ENCODE data around the gene ASCL5. TPM values are rescaled to one million over a fixed set of nuclear protein-coding genes. Genes with fewer than 3 reads are reported as not detected.

ASCL5 gene
- total RNA-seq, 1 experiment from 2014 or later: not detected

- no peak for DNase-seq (ENCODE audit: low read depth)
These were observed 9.5 kb upstream of the ASCL5 start for GRCh38 chr1:201136355-201137023.

GRCh38 chr1:201134405-201134804, 7.4 kb upstream of the ASCL5 start:
- no peak for DNase-seq (ENCODE audit: low read depth)

GRCh38 chr1:201131398-201131797, 4.4 kb upstream of the ASCL5 start:
- no peak for DNase-seq (ENCODE audit: low read depth)

- no peak for DNase-seq (ENCODE audit: low read depth)
These were observed 2.0 kb upstream of the ASCL5 start for GRCh38 chr1:201128962-201129361.

GRCh38 chr1:201128476-201128875, 1.5 kb upstream of the ASCL5 start:
- no peak for DNase-seq (ENCODE audit: low read depth)

GRCh38 chr1:201127755-201128455, 921 bp upstream of the ASCL5 start:
- DNase-seq (ENCODE audit: low read depth): peak; percentile 76

GRCh38 chr1:201126463-201126831, 537 bp downstream of the ASCL5 start:
- DNase-seq (ENCODE audit: low read depth): no peak

- no peak for DNase-seq (ENCODE audit: low read depth)
These were observed 1.2 kb downstream of the ASCL5 start for GRCh38 chr1:201125800-201126199.

- DNase-seq (ENCODE audit: low read depth): no peak
These were observed 2.0 kb downstream of the ASCL5 start for GRCh38 chr1:201125019-201125418.

GRCh38 chr1:201123866-201124265, 3.1 kb downstream of the ASCL5 start:
- no peak for DNase-seq (ENCODE audit: low read depth)

- DNase-seq (ENCODE audit: low read depth): no peak
These were observed 4.5 kb downstream of the ASCL5 start for GRCh38 chr1:201122321-201122957.

- DNase-seq (ENCODE audit: low read depth): peak; percentile 70
These were observed 7.5 kb downstream of the ASCL5 start for GRCh38 chr1:201119206-201120197.

- no peak for DNase-seq (ENCODE audit: low read depth)
These were observed 10.9 kb downstream of the ASCL5 start for GRCh38 chr1:201116091-201116490.

- DNase-seq (ENCODE audit: low read depth): no peak
These were observed 11.5 kb downstream of the ASCL5 start for GRCh38 chr1:201115390-201115937.

GRCh38 chr1:201114245-201115131, 12.5 kb downstream of the ASCL5 start:
- peak; percentile 92 for DNase-seq (ENCODE audit: low read depth)

- no peak for DNase-seq (ENCODE audit: low read depth)
These were observed 13.3 kb downstream of the ASCL5 start for GRCh38 chr1:201113451-201114244.

- no peak for DNase-seq (ENCODE audit: low read depth)
These were observed 14.1 kb downstream of the ASCL5 start for GRCh38 chr1:201112926-201113325.

- DNase-seq (ENCODE audit: low read depth): no peak
These were observed 14.7 kb downstream of the ASCL5 start, which contains the start of gene CACNA1S for GRCh38 chr1:201112173-201112731. CACNA1S (minus strand) TSS chr1:201112426; CDS start chr1:201112339, 87 bp downstream.

- no peak for DNase-seq (ENCODE audit: low read depth)
These were observed 15.3 kb downstream of the ASCL5 start for GRCh38 chr1:201111672-201112071.

Data from Daoy (cell line).